Measurements from ENCODE around the gene NCBP3.

DNA sequence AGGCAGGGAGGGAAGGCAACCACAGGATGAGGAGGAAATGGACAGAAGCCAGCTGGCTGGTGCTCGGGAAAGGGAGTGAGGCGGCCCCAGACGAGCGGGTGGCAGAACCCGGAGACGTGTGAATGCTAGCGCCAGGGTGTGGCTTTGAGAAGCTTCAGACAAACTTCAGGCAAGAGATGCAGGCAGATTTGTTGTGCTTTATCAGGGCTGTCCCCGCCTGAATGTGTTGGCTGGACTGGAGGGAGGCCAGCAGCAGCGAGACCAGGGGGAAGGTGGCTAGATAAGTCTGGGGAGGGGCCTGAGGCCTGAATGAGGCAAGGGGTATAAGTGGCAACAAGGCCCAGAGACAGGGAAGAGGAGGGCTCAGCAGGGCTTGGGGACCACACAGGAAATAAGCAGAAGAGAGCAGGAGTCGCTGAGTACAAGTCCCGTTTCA lies 24.8 kb upstream of the NCBP3 start:
- TF ChIP-seq, protein P1, sequence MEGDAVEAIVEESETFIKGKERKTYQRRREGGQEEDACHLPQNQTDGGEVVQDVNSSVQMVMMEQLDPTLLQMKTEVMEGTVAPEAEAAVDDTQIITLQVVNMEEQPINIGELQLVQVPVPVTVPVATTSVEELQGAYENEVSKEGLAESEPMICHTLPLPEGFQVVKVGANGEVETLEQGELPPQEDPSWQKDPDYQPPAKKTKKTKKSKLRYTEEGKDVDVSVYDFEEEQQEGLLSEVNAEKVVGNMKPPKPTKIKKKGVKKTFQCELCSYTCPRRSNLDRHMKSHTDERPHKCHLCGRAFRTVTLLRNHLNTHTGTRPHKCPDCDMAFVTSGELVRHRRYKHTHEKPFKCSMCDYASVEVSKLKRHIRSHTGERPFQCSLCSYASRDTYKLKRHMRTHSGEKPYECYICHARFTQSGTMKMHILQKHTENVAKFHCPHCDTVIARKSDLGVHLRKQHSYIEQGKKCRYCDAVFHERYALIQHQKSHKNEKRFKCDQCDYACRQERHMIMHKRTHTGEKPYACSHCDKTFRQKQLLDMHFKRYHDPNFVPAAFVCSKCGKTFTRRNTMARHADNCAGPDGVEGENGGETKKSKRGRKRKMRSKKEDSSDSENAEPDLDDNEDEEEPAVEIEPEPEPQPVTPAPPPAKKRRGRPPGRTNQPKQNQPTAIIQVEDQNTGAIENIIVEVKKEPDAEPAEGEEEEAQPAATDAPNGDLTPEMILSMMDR (IDR thresholded peaks at IDR 0.05): no peak
- no peak for TF ChIP-seq POLR2A (IDR thresholded peaks at IDR 0.05)
- no peak for TF ChIP-seq POLR2AphosphoS5 (IDR thresholded peaks at IDR 0.05)

All from gastroesophageal sphincter (tissue), 3 donors.